Spleen (tissue), 7 donors: Measurements from ENCODE around the gene KRTAP21-2.

Experiments
- POLR2A ChIP-seq, 3 donors: fragments of 450-650 bp; IDR thresholded peaks; one replicate each; pipeline ENCODE4 v1.5.1; 2017; ENCODE audit warnings: antibody characterized with exemption in 3 of 3, mild to moderate bottlenecking in 1 of 3
- TF ChIP-seq, protein P1 (sequence below), 11 experiments: fragments of 200-600 bp in 7 of 11; fragments of 450-650 bp in 4 of 11; sonication (generic) in 4 of 11; IDR thresholded peaks in 8 of 11; conservative IDR thresholded peaks in 3 of 11; 1 replicate in 7 of 11; 2 replicates in 4 of 11; pipeline versions ENCODE4 v1.4.0 to v1.8.0; 2016 to 2021; ENCODE audit warnings: antibody characterized with exemption in 11 of 11, inconsistent platforms in 4 of 11, mild to moderate bottlenecking in 1 of 11
- donor health status: DM: no; HTN: no; CAD: no; lungs with moderate emphysema.
- donor health status: DM: no; HTN: no; CAD: no.
- donor health status: DM: no; HTN: no; CAD: no.

DNA sequence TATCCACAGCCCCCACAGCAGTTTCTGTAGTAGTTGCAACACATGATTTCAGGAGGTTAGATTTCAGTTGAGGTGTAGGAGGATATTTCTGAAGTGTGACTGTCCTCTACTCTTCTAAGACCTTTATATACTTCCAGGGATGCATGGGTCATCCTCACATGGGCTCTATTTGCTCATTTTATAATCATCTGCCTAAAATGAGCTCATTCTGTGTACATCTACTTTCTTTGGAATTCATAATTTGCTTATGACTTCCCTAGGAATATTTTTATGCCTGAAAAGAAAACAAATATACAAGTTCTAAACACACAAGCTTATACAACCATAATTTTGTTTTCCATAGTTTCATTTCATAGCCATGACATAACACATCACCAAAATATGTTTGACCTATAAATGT is at the start of gene KRTAP21-2:
- TF ChIP-seq POLR2A (IDR thresholded peaks at IDR 0.05) = no peak
- TF ChIP-seq, protein P1, sequence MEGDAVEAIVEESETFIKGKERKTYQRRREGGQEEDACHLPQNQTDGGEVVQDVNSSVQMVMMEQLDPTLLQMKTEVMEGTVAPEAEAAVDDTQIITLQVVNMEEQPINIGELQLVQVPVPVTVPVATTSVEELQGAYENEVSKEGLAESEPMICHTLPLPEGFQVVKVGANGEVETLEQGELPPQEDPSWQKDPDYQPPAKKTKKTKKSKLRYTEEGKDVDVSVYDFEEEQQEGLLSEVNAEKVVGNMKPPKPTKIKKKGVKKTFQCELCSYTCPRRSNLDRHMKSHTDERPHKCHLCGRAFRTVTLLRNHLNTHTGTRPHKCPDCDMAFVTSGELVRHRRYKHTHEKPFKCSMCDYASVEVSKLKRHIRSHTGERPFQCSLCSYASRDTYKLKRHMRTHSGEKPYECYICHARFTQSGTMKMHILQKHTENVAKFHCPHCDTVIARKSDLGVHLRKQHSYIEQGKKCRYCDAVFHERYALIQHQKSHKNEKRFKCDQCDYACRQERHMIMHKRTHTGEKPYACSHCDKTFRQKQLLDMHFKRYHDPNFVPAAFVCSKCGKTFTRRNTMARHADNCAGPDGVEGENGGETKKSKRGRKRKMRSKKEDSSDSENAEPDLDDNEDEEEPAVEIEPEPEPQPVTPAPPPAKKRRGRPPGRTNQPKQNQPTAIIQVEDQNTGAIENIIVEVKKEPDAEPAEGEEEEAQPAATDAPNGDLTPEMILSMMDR (IDR thresholded peaks at IDR 0.05 in 8 of 11, conservative IDR thresholded peaks at IDR 0.05 in 3 of 11) = no peak
